DMS 273 (cell line): ENCODE data around the gene RBMS3.
"Not testable (repeated sequence)": the region's sequence is repeated elsewhere in the genome, so short reads cannot be mapped to it uniquely, and the experiment has no call there.

Experiments
- DNase-seq: peaks from one replicate; lab custom pipeline; 2025; ENCODE audit not compliant: unreplicated experiment; lab: John Stamatoyannopoulos, UW

The RBMS3 gene

DNA sequence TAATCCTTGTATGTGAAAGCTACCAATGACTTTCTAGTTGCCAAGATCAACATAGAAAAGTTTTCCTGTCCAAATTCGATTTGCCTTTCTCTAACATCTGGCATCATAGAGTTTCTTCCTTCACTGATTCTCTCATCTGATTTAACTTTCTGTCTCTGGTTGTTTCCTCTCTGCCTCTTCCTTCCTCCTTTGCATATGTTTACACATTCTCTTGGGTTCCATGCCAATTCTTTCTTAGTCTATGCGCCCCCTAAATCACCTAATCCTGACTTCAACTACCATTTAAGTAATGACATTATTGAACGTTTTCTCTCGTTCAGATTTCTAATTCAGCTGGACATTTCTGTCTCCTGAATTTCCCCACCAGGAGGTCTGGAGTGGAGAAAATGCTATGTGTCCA, 763.6 kb downstream of the RBMS3 start:
- DNase-seq, result no peak

DNA sequence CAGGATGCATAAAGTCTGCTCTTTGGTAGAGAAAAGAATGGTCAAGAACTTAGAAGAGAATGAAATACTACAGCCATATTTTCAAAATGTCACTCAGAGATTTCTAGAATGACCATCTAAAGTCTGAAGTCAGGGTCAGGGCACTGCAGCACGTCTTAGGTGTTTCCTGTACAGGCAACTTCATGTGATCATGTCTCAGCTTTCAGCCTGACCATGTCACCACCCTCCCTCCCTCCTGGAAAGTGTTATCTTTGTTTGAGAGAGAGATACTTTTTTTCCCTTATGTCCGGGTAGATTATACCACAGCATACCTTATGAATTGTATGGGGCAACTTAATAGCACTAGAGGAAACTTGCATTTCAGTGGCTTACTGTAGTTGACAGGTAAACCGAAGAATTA, 767.6 kb downstream of the RBMS3 start:
- no peak for DNase-seq

DNA sequence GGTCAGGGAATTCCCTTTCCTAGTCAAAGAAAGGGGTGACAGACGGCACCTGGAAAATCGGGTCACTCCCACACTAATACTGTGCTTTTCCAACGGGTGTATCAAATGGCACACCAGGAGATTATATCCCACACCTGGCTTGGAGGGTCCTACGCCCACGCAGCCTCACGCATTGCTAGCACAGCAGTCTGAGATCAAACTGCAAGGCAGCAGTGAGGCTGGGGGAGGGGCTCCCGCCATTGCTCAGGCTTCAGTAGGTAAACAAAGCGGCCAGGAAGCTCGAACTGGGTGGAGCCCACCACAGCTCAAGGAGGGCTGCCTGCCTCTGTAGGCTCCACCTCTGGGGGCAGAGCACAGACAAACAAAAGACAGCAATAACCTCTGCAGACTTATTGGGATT, 769.2 kb downstream of the RBMS3 start:
- not testable (repeated sequence) for DNase-seq

DNA sequence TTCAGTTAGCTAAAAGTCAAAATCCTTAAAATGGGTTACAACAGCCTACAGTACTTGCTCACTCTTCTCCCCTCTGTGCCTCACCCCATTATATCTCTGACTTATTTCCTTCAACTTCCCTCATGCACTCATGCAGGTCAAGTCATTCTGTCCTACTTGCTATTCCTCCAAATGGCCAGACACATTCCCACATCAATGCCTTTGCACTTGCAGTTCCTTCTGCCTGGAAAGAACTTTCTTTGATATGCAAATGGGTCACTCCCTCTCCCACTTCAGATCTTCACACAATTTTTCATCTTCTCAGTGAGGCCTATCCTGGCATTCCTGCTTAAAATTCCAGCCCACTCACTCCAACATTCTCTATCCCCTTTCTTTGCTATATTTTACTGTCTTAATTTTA, 778.4 kb downstream of the RBMS3 start:
- no peak for DNase-seq
